Loucy (cell line): ENCODE measurements around the gene UBL4A.

Experiments used
- H2AFZ ChIP-seq: fragments of 200-600 bp; sonication (generic); 2 replicates; pipeline ENCODE4 v1.6.0; 2016; ENCODE audit warnings: antibody characterized with exemption, mild to moderate bottlenecking, low read length, moderate library complexity
- H3F3A ChIP-seq: fragments of 200-600 bp; 2 replicates; pipeline ENCODE4 v1.6.0; 2016; ENCODE audit warnings: antibody characterized with exemption, low read depth, mild to moderate bottlenecking
- H3K27me3 ChIP-seq: fragments of 200-600 bp; sonication (generic); 2 replicates; pipeline ENCODE4 v1.6.1; 2014; ENCODE audit warnings: low read length, mild to moderate bottlenecking; ENCODE audit not compliant: insufficient read depth, poor library complexity, severe bottlenecking
- H3K36me3 ChIP-seq: fragments of 200-600 bp; sonication (generic); 2 replicates; pipeline ENCODE4 v1.6.1; 2016; ENCODE audit warnings: low read length; ENCODE audit not compliant: insufficient read depth
- H3K4me1 ChIP-seq: fragments of 200-600 bp; sonication (generic); 2 replicates; pipeline ENCODE4 v1.5.1; 2014; ENCODE audit warnings: low read length, mild to moderate bottlenecking; ENCODE audit not compliant: insufficient read depth, poor library complexity, severe bottlenecking
- H3K4me2 ChIP-seq: fragments of 200-600 bp; sonication (generic); 2 replicates; pipeline ENCODE4 v1.6.0; 2014; ENCODE audit warnings: antibody characterized with exemption, low read length, low read depth, mild to moderate bottlenecking; ENCODE audit not compliant: poor library complexity, severe bottlenecking
- H3K4me3 ChIP-seq: fragments of 200-600 bp; sonication (generic); 2 replicates; pipeline ENCODE4 v1.5.1; 2014; ENCODE audit warnings: low read length, mild to moderate bottlenecking, mixed read lengths; ENCODE audit not compliant: poor library complexity, severe bottlenecking
- H3K79me2 ChIP-seq: fragments of 200-600 bp; sonication (generic); 2 replicates; pipeline ENCODE4 v1.6.1; 2014; ENCODE audit warnings: low read length; ENCODE audit not compliant: insufficient read depth
- H3K9ac ChIP-seq: fragments of 200-600 bp; sonication (generic); 2 replicates; pipeline ENCODE4 v1.6.0; 2014; ENCODE audit warnings: mild to moderate bottlenecking, low read depth, low read length, moderate library complexity; ENCODE audit not compliant: poor library complexity, severe bottlenecking
- H3K9me2 ChIP-seq: fragments of 200-600 bp; sonication (generic); replicated peaks from 2 replicates; pipeline ENCODE4 v1.6.1; 2016; ENCODE audit warnings: low read depth, low read length, mixed read lengths
- H3K9me3 ChIP-seq: fragments of 200-600 bp; sonication (generic); 2 replicates; pipeline ENCODE4 v1.6.1; 2014; ENCODE audit warnings: mild to moderate bottlenecking, antibody characterized with exemption, low read length, low read depth; ENCODE audit not compliant: insufficient read depth
- H4K20me1 ChIP-seq: fragments of 200-600 bp; sonication (generic); 2 replicates; pipeline ENCODE4 v1.6.0; 2014; ENCODE audit warnings: antibody characterized with exemption, low read length, mild to moderate bottlenecking; ENCODE audit not compliant: insufficient read depth, poor library complexity, severe bottlenecking
- EZH2phosphoT487 ChIP-seq: fragments of 200-600 bp; IDR thresholded peaks from 2 replicates; pipeline ENCODE4 v1.6.1; 2018; ENCODE audit warnings: antibody characterized with exemption, mild to moderate bottlenecking, moderate library complexity, borderline replicate concordance
- TF ChIP-seq, protein P1 (sequence below): fragments of 200-600 bp; sonication (generic); conservative IDR thresholded peaks from 2 replicates; pipeline ENCODE4 v1.5.1; 2014; ENCODE audit warnings: mild to moderate bottlenecking, antibody characterized with exemption, low read length

Gene UBL4A

DNA sequence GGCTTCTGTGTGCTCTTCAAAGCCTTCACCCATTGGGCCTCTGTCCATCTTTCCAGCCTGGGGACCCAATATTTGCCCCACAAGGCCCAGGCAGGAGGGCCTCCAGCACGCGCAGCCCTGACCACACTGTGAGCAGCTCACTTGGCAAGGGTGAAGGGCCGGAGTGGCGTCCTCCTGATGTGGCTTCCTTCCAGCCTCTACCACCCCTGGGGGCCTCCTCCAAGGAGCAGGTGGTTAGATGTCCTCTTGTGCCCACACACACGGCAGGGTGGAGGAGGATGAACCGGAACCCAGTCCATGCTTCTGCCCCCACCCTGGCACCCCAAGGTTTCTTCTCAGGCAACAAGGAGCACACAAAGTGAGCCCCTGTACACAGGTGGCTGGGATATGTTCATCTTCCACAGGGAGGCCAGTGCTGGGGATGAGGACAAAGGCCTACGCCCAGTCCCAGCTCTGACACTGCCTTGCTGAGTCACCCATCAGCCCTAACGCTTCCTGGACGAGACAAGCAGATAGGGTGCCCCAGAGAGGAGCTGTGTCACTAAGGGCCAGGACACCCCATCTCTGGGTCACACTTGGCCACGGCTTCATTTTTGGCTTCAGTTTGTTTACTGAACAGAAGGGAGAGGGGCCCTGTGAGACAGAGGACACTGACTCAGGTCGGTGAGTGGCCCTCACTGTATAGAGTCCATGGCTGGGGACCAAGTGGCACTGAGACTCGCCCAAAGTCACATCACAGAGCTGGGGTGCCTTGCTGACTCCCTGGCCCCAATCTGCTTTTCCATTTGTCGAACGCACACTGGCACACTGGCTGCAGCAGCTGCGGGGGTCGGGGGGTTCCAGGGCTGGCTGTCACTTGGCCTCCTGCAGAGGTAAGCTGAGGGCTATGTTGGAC is 1.9 kb downstream of the UBL4A start:
- H3F3A ChIP-seq = no peaks in the 10 kb centered on the region
- H3K9me2 ChIP-seq = no peaks in the 10 kb centered on the region
- H3K27me3 ChIP-seq = no peaks in the 10 kb centered on the region
- no peaks in the 10 kb centered on the region for H3K9me3 ChIP-seq
- peak overlapping the region; percentile 85 for H3K9ac ChIP-seq
- H3K4me2 ChIP-seq = peak overlapping the region; percentile 85
- H3K79me2 ChIP-seq = peaks cover 37% of the 10 kb centered on the region
- TF ChIP-seq, protein P1, sequence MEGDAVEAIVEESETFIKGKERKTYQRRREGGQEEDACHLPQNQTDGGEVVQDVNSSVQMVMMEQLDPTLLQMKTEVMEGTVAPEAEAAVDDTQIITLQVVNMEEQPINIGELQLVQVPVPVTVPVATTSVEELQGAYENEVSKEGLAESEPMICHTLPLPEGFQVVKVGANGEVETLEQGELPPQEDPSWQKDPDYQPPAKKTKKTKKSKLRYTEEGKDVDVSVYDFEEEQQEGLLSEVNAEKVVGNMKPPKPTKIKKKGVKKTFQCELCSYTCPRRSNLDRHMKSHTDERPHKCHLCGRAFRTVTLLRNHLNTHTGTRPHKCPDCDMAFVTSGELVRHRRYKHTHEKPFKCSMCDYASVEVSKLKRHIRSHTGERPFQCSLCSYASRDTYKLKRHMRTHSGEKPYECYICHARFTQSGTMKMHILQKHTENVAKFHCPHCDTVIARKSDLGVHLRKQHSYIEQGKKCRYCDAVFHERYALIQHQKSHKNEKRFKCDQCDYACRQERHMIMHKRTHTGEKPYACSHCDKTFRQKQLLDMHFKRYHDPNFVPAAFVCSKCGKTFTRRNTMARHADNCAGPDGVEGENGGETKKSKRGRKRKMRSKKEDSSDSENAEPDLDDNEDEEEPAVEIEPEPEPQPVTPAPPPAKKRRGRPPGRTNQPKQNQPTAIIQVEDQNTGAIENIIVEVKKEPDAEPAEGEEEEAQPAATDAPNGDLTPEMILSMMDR = no peak
- TF ChIP-seq EZH2phosphoT487 = no peak
- no peak overlapping the region for H2AFZ ChIP-seq
- no peaks in the 10 kb centered on the region for H3K36me3 ChIP-seq
- peak overlapping the region; percentile 79 for H3K4me3 ChIP-seq
- peaks cover 5% of the 10 kb centered on the region for H4K20me1 ChIP-seq
- peaks cover 4% of the 10 kb centered on the region for H3K4me1 ChIP-seq

GRCh38 chrX:154483325-154483724 is 3.1 kb downstream of the UBL4A start:
- H3K9ac ChIP-seq = no peak overlapping the region
- H3K9me3 ChIP-seq = no peaks in the 10 kb centered on the region
- H3K27me3 ChIP-seq = no peaks in the 10 kb centered on the region
- H3K4me3 ChIP-seq = no peak overlapping the region
- peaks cover 5% of the 10 kb centered on the region for H4K20me1 ChIP-seq
- H3K36me3 ChIP-seq = no peaks in the 10 kb centered on the region
- no peaks in the 10 kb centered on the region for H3F3A ChIP-seq
- peaks cover 7% of the 10 kb centered on the region for H3K4me1 ChIP-seq
- H3K79me2 ChIP-seq = peaks cover 31% of the 10 kb centered on the region
- no peak overlapping the region for H3K4me2 ChIP-seq
- TF ChIP-seq, protein P1 = no peak
- TF ChIP-seq EZH2phosphoT487 = no peak
- no peaks in the 10 kb centered on the region for H3K9me2 ChIP-seq
- no peak overlapping the region for H2AFZ ChIP-seq

- H3K9me3 ChIP-seq = no peaks in the 10 kb centered on the region
- peaks cover 5% of the 10 kb centered on the region for H4K20me1 ChIP-seq
- H2AFZ ChIP-seq = no peak overlapping the region
- peaks cover 36% of the 10 kb centered on the region for H3K79me2 ChIP-seq
- no peaks in the 10 kb centered on the region for H3K36me3 ChIP-seq
- H3K9ac ChIP-seq = no peak overlapping the region
- H3F3A ChIP-seq = no peaks in the 10 kb centered on the region
- H3K4me3 ChIP-seq = no peak overlapping the region
- H3K27me3 ChIP-seq = no peaks in the 10 kb centered on the region
- TF ChIP-seq EZH2phosphoT487 = no peak
- TF ChIP-seq, protein P1 = no peak
- H3K4me1 ChIP-seq = peaks cover 11% of the 10 kb centered on the region
- H3K9me2 ChIP-seq = no peaks in the 10 kb centered on the region
- H3K4me2 ChIP-seq = no peak overlapping the region
These were observed 3.6 kb downstream of the UBL4A start for GRCh38 chrX:154482786-154483185.
